GM21529 (cell line): Measurements from ENCODE around the gene SLIT3.
"Not testable (repeated sequence)": the region's sequence is repeated elsewhere in the genome, so short reads cannot be mapped to it uniquely, and the experiment has no call there.

ENCODE experiments used
- ATAC-seq: cut with Tn5 transposase; IDR thresholded peaks from one replicate; pipeline ENCODE4 v1.9.1; 2021; ENCODE audit not compliant: unreplicated experiment

The SLIT3 gene

GRCh38 chr5:169223595-169223953 lies 77.4 kb downstream of the SLIT3 start:
- ATAC-seq: no peak

- no peak for ATAC-seq
Measured at GRCh38 chr5:169222934-169223594, 77.9 kb downstream of the SLIT3 start.

GRCh38 chr5:169221519-169221918 lies 79.4 kb downstream of the SLIT3 start:
- ATAC-seq: no peak

- ATAC-seq: no peak
Measured at GRCh38 chr5:169219961-169220360, 81.0 kb downstream of the SLIT3 start.

GRCh38 chr5:169219351-169219750 lies 81.6 kb downstream of the SLIT3 start:
- no peak for ATAC-seq

GRCh38 chr5:169218861-169219260 lies 82.1 kb downstream of the SLIT3 start:
- ATAC-seq: no peak

GRCh38 chr5:169218176-169218575 lies 82.8 kb downstream of the SLIT3 start:
- no peak for ATAC-seq

- no peak for ATAC-seq
Measured at GRCh38 chr5:169216866-169217265, 84.1 kb downstream of the SLIT3 start.

GRCh38 chr5:169213479-169213878 lies 87.5 kb downstream of the SLIT3 start:
- ATAC-seq: no peak

GRCh38 chr5:169211761-169212160 lies 89.2 kb downstream of the SLIT3 start:
- ATAC-seq: not testable (repeated sequence)

GRCh38 chr5:169204788-169205400 lies 96.0 kb downstream of the SLIT3 start:
- ATAC-seq: no peak

- ATAC-seq: no peak
Measured at GRCh38 chr5:169202969-169203368, 98.0 kb downstream of the SLIT3 start.

- ATAC-seq: no peak
Measured at GRCh38 chr5:169201597-169201996, 99.3 kb downstream of the SLIT3 start.

GRCh38 chr5:169200125-169200778 lies 100.7 kb downstream of the SLIT3 start:
- ATAC-seq: no peak

GRCh38 chr5:169197343-169197742 lies 103.6 kb downstream of the SLIT3 start:
- ATAC-seq: no peak

- ATAC-seq: no peak
Measured at GRCh38 chr5:169196059-169196458, 104.9 kb downstream of the SLIT3 start.

GRCh38 chr5:169195601-169196000 lies 105.3 kb downstream of the SLIT3 start:
- no peak for ATAC-seq

- ATAC-seq: no peak
Measured at GRCh38 chr5:169192536-169192935, 108.4 kb downstream of the SLIT3 start.

- no peak for ATAC-seq
Measured at GRCh38 chr5:169190849-169191248, 110.1 kb downstream of the SLIT3 start.

GRCh38 chr5:169185626-169186025 lies 115.3 kb downstream of the SLIT3 start:
- no peak for ATAC-seq

GRCh38 chr5:169183576-169183975 lies 117.4 kb downstream of the SLIT3 start:
- ATAC-seq: no peak

- ATAC-seq: no peak
Measured at GRCh38 chr5:169182797-169183196, 118.1 kb downstream of the SLIT3 start.
